Breast epithelium (tissue), 3 donors: ENCODE data around the gene WNT7B.

ENCODE experiments used
- POLR2A ChIP-seq: fragments of 450-650 bp; IDR thresholded peaks from one replicate; pipeline ENCODE4 v1.6.1; 2016; ENCODE audit warnings: antibody characterized with exemption, mild to moderate bottlenecking, moderate library complexity
- POLR2AphosphoS5 ChIP-seq, 3 donors: sonication (generic); formaldehyde crosslinking; IDR thresholded peaks; one replicate each; pipeline ENCODE4 v1.6.1; 2017; ENCODE audit warnings: antibody characterized with exemption in 3 of 3

GRCh38 chr22:46019351-46019750 lies 42.4 kb upstream of the WNT7B start:
- TF ChIP-seq POLR2AphosphoS5 (IDR thresholded peaks at IDR 0.05) (no peak), POLR2A (no peak)
